Small intestine (tissue), 7 donors: ENCODE measurements around the gene GRM5. TPM values are rescaled to one million over a fixed set of nuclear protein-coding genes. Genes with fewer than 3 reads are reported as not detected.
"Not testable (repeated sequence)": the region's sequence is repeated elsewhere in the genome, so short reads cannot be mapped to it uniquely, and the experiment has no call there.

Source experiments
- DNase-seq, 2 donors: peaks; one replicate each; pipeline versions ENCODE4 v3.0.0 to v3.0.0-alpha.2; 2013
- FAIRE-seq: peaks from 2 replicates; lab custom pipeline; 2012; peaks lifted over from hg19 to GRCh38; lab: Jason Lieb, UNC
- H3K27ac ChIP-seq, 3 donors: one replicate each; pipeline ENCODE4 v1.5.1; 2013; ENCODE audit warnings: low read length in 2 of 3, mild to moderate bottlenecking in 2 of 3, control low read depth in 1 of 3, inconsistent platforms in 1 of 3, low read depth in 1 of 3, moderate library complexity in 1 of 3
- H3K27me3 ChIP-seq, 3 donors: one replicate each; pipeline ENCODE4 v1.6.1; 2013; ENCODE audit warnings: low read length in 3 of 3, inconsistent platforms in 1 of 3; ENCODE audit not compliant: control insufficient read depth in 3 of 3, insufficient read depth in 3 of 3
- H3K36me3 ChIP-seq, 3 donors: one replicate each; pipeline ENCODE4 v1.6.1; 2013; ENCODE audit warnings: low read length in 3 of 3, inconsistent platforms in 1 of 3, low read depth in 1 of 3, mild to moderate bottlenecking in 1 of 3, moderate library complexity in 1 of 3; ENCODE audit not compliant: control insufficient read depth in 3 of 3, insufficient read depth in 2 of 3
- H3K4me1 ChIP-seq, 3 donors: one replicate each; pipeline ENCODE4 v1.6.1; 2013; ENCODE audit warnings: low read length in 2 of 3, inconsistent platforms in 1 of 3, low read depth in 1 of 3, mild to moderate bottlenecking in 1 of 3, moderate library complexity in 1 of 3; ENCODE audit not compliant: control insufficient read depth in 3 of 3, insufficient read depth in 2 of 3
- H3K4me3 ChIP-seq, 3 donors: one replicate each; pipeline ENCODE4 v1.5.1; 2013; ENCODE audit warnings: low read length in 3 of 3, control low read depth in 1 of 3, inconsistent platforms in 1 of 3, low read depth in 1 of 3, mild to moderate bottlenecking in 1 of 3, moderate library complexity in 1 of 3
- H3K9me3 ChIP-seq, 2 donors: one replicate each; pipeline ENCODE4 v1.6.1; 2013; ENCODE audit warnings: low read depth in 1 of 2, low read length in 1 of 2; ENCODE audit not compliant: control insufficient read depth in 2 of 2, insufficient read depth in 1 of 2
- WGBS, 3 donors: extraction: QIAGEN DNeasy Blood & Tissue Kit; methylation state at CpG; one replicate each; pipeline ENCODE4 v1.1.7; 2013; 5-methylcytosine and 5-hydroxymethylcytosine counted together
- polyA plus RNA-seq, 4 donors: library from polyadenylated mRNA; stranded (reverse) in 3 of 4; unstranded in 1 of 4; fragments of 200-250 nt in 3 of 4; fragments of 120-200 nt in 1 of 4; gene quantifications; one replicate each; pipeline versions ENCODE4 v1.2.1 to v1.2.3, GENCODE V29; 2013
- donor health status: healthy with polysubstance abuse.
- donor health status: control.
- donor health status: control.
- donor health status: Bipolar disorder and iron deficiency.
- donor health status: healthy.

The GRM5 gene
- polyA plus RNA-seq, 4 donors, result 0.01 TPM; not detected in 3

- H3K4me3 ChIP-seq, H3K27me3 ChIP-seq, H3K36me3 ChIP-seq, H3K9me3 ChIP-seq, H3K4me1 ChIP-seq, FAIRE-seq, DNase-seq, H3K27ac ChIP-seq: not testable (repeated sequence)
Observed at GRCh38 chr11:89019827-89020547, 45.8 kb downstream of the GRM5 start.

DNA sequence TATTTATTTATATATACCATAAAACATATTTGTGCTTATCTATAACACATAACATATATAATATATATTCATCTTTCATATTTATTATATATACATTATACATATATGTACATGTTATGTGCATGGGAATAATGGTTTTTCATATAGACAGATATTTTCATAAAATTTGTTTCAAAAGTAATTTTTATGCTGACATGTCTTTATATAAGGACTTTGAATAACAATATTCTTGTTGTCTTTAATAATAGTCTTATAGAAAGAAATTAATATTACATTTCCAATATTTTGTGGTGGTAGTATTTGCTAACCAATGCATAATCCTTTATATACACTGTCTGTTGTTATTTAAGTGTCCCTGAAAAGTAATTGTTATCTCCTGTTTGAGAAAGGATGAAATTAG is 49.6 kb downstream of the GRM5 start:
- Histone ChIP-seq H3K27me3 (no peaks in the 10 kb centered on the region), H3K27ac (no peak overlapping the region), H3K4me3 (no peak overlapping the region), H3K9me3 (no peaks in the 10 kb centered on the region), H3K36me3 (no peaks in the 10 kb centered on the region), H3K4me1 (no peaks in the 10 kb centered on the region)
- DNase-seq (no peak), FAIRE-seq (peak; percentile 95)

DNA sequence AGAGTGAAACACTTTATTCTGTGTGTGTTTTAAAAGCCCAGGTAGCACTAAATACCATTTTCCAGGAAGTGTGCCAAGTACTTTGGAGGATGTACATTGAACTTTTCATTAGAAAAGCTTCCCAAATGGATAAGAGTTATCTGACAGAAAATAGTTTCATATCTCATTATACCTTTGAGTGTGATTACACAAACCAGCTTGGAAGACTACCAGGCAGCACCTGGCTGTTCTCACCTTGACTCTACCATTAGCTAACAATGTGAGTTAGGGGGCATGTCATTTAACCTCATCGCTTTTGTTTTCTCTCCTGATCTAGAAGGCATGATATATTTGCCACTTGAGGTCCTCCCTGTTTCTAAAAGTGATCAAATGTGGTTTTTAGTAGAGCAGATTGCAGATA is 50.2 kb downstream of the GRM5 start:
- WGBS, 3 donors, result 0 to 27% (median 6%) methylated on average over 1 of the region's 1 CpG
- no peaks in the 10 kb centered on the region for H3K27me3 ChIP-seq

DNA sequence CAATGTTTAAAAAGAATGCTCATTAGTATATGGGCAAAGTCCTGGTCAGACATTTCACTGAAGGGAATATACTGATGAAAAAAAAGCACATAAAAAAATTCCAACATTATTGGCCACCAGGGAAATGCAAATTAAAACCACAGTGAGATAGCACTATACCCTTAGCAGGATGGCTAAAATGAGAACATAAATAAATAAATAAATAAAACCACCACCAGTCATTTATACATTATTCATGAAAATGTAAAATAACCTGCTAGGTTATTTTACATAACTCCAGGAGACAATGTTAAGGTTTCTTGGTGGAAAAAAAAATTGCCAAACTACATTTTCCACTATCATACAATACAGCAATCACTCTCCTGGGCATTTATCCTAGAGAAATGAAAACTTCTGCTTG is 64.9 kb downstream of the GRM5 start:
- not testable (repeated sequence) for H3K4me3 ChIP-seq, H3K9me3 ChIP-seq, H3K27ac ChIP-seq, H3K27me3 ChIP-seq, DNase-seq, H3K4me1 ChIP-seq, H3K36me3 ChIP-seq, FAIRE-seq

More for the DNA sequence above, 50.2 kb downstream of the GRM5 start:
- Histone ChIP-seq H3K36me3 (no peaks in the 10 kb centered on the region), H3K9me3 (no peaks in the 10 kb centered on the region), H3K4me1 (no peaks in the 10 kb centered on the region), H3K4me3 (no peak overlapping the region), H3K27ac (no peak overlapping the region)
- DNase-seq (peak in 1 of 2 donors; percentile 54), FAIRE-seq (no peak)

- 31 to 50% (median 43%) methylated on average over 2 of the region's 2 CpGs for WGBS, 3 donors
- Histone ChIP-seq H3K4me3 (no peak overlapping the region), H3K9me3 (no peaks in the 10 kb centered on the region), H3K27me3 (no peaks in the 10 kb centered on the region), H3K4me1 (no peaks in the 10 kb centered on the region), H3K27ac (no peak overlapping the region), H3K36me3 (no peaks in the 10 kb centered on the region)
- FAIRE-seq (no peak), DNase-seq (no peak)
Observed at GRCh38 chr11:88979641-88980040, 86.1 kb downstream of the GRM5 start.

DNA sequence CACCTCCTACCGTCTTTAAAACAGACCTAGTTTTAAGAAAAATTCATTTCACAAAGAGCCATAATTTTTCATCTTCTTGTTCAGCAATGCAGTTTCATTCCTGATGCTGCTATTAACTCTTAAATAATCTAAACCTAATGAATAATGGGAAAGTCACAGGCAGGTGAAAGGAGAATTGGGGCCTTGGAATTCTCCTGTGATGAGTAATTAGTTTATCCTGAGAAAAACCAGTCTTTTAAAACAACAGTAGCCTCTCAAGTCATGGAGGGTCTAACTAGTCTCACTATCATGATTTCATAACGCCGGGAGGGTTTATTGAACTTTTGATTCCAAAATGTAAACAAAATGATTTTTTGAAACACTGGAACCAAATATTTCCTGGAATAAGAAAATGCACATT is 86.8 kb downstream of the GRM5 start:
- not testable (repeated sequence) for H3K4me1 ChIP-seq, H3K9me3 ChIP-seq, H3K36me3 ChIP-seq, H3K4me3 ChIP-seq, DNase-seq, H3K27me3 ChIP-seq, H3K27ac ChIP-seq
- 67 to 79% (median 73%) methylated on average over 3 of the region's 3 CpGs for WGBS, 3 donors
- peak; percentile 15 for FAIRE-seq

GRCh38 chr11:88975441-88975840 is 90.3 kb downstream of the GRM5 start:
- H3K36me3 ChIP-seq, FAIRE-seq, DNase-seq, H3K4me1 ChIP-seq, H3K4me3 ChIP-seq, H3K27ac ChIP-seq, H3K27me3 ChIP-seq, H3K9me3 ChIP-seq: not testable (repeated sequence)

GRCh38 chr11:88972210-88972609 is 93.6 kb downstream of the GRM5 start:
- Histone ChIP-seq H3K27me3 (no peaks in the 10 kb centered on the region), H3K4me1 (no peaks in the 10 kb centered on the region), H3K9me3 (no peaks in the 10 kb centered on the region), H3K4me3 (no peak overlapping the region), H3K36me3 (no peaks in the 10 kb centered on the region), H3K27ac (no peak overlapping the region)
- DNase-seq (no peak), FAIRE-seq (no peak)

- H3K9me3 ChIP-seq, FAIRE-seq, DNase-seq, H3K27me3 ChIP-seq, H3K4me1 ChIP-seq, H3K27ac ChIP-seq, H3K36me3 ChIP-seq, H3K4me3 ChIP-seq: not testable (repeated sequence)
- 81 to 85% (median 85%) methylated on average over 2 of the region's 2 CpGs for WGBS, 3 donors
Observed at GRCh38 chr11:88961621-88962020, 104.2 kb downstream of the GRM5 start.
